H9 (cell line): ENCODE measurements around the gene BLMH. TPM values are rescaled to one million over a fixed set of nuclear protein-coding genes. Genes with fewer than 3 reads are reported as not detected.

Experiments used
- DNase-seq: peaks from one replicate; pipeline ENCODE4 v3.0.0-alpha.2; 2017
- H2AFZ ChIP-seq: one replicate; pipeline ENCODE4 v1.6.1; 2013; ENCODE audit warnings: mild to moderate bottlenecking, low read length, control low read depth, moderate library complexity
- H2AK5ac ChIP-seq: 2 replicates; pipeline ENCODE4 v1.6.1; 2013; ENCODE audit warnings: low read length, control low read depth, mixed read lengths; ENCODE audit not compliant: insufficient read length
- H2BK120ac ChIP-seq: one replicate; pipeline ENCODE4 v1.6.1; 2013; ENCODE audit warnings: low read depth, mild to moderate bottlenecking, low read length, control low read depth, inconsistent platforms; ENCODE audit not compliant: poor library complexity, severe bottlenecking
- H2BK12ac ChIP-seq: 2 replicates; pipeline ENCODE4 v1.6.1; 2013; ENCODE audit warnings: low read length, control low read depth, mixed read lengths, low read depth; ENCODE audit not compliant: insufficient read length
- H2BK15ac ChIP-seq: 2 replicates; pipeline ENCODE4 v1.6.1; 2013; ENCODE audit warnings: low read depth, low read length, control low read depth
- H2BK20ac ChIP-seq: one replicate; pipeline ENCODE4 v1.6.1; 2013; ENCODE audit warnings: low read depth, mild to moderate bottlenecking, low read length, control low read depth, inconsistent platforms; ENCODE audit not compliant: poor library complexity, severe bottlenecking
- H2BK5ac ChIP-seq: 2 replicates; pipeline ENCODE4 v1.6.1; 2013; ENCODE audit warnings: low read length, control low read depth, mixed read lengths; ENCODE audit not compliant: insufficient read length
- H3K14ac ChIP-seq: 2 replicates; pipeline ENCODE4 v1.6.1; 2013; ENCODE audit warnings: low read length, control low read depth; ENCODE audit not compliant: insufficient read depth
- H3K18ac ChIP-seq: 2 replicates; pipeline ENCODE4 v1.6.1; 2013; ENCODE audit warnings: low read depth, mild to moderate bottlenecking, mixed read lengths, low read length, control low read depth; ENCODE audit not compliant: insufficient read length
- H3K23ac ChIP-seq: 2 replicates; pipeline ENCODE4 v1.6.1; 2013; ENCODE audit warnings: low read length, control low read depth, mixed read lengths, low read depth; ENCODE audit not compliant: insufficient read length
- H3K23me2 ChIP-seq: 2 replicates; pipeline ENCODE4 v1.6.1; 2013; ENCODE audit warnings: low read depth, mild to moderate bottlenecking, mixed read lengths, low read length, control low read depth; ENCODE audit not compliant: insufficient read length, poor library complexity, severe bottlenecking
- H3K27ac ChIP-seq: 2 replicates; pipeline ENCODE4 v1.5.1; 2013; ENCODE audit warnings: low read length, control low read depth, mixed read lengths, low read depth; ENCODE audit not compliant: insufficient read length
- H3K27me3 ChIP-seq: 2 replicates; pipeline ENCODE4 v1.6.1; 2013; ENCODE audit warnings: low read length, control low read depth, inconsistent platforms; ENCODE audit not compliant: insufficient read depth
- H3K4ac ChIP-seq: 2 replicates; pipeline ENCODE4 v1.6.1; 2013; ENCODE audit warnings: low read depth, mild to moderate bottlenecking, control low read depth, inconsistent platforms, low read length, moderate library complexity
- H3K4me1 ChIP-seq: 2 replicates; pipeline ENCODE4 v1.6.1; 2013; ENCODE audit warnings: low read length, control low read depth, inconsistent platforms; ENCODE audit not compliant: insufficient read depth
- H3K4me2 ChIP-seq: 2 replicates; pipeline ENCODE4 v1.6.1; 2013; ENCODE audit warnings: low read length, control low read depth, mixed read lengths; ENCODE audit not compliant: insufficient read length, insufficient read depth
- H3K56ac ChIP-seq: 2 replicates; pipeline ENCODE4 v1.6.1; 2013; ENCODE audit warnings: low read depth, mild to moderate bottlenecking, mixed read lengths, low read length, control low read depth; ENCODE audit not compliant: insufficient read length
- H3K79me1 ChIP-seq: 2 replicates; pipeline ENCODE4 v1.6.1; 2013; ENCODE audit warnings: low read depth, mild to moderate bottlenecking, moderate library complexity, low read length, control low read depth, inconsistent platforms; ENCODE audit not compliant: insufficient read depth, poor library complexity, severe bottlenecking
- H3K79me2 ChIP-seq: 2 replicates; pipeline ENCODE4 v1.6.1; 2013; ENCODE audit warnings: low read length, control low read depth, inconsistent platforms; ENCODE audit not compliant: insufficient read depth
- H3K9ac ChIP-seq: 2 replicates; pipeline ENCODE4 v1.6.1; 2013; ENCODE audit warnings: low read length, control low read depth, mixed read lengths; ENCODE audit not compliant: insufficient read length; ENCODE audit errors: extremely low read depth
- H3K9me3 ChIP-seq: one replicate; pipeline ENCODE4 v1.6.1; 2013; ENCODE audit warnings: low read depth, low read length, inconsistent platforms; ENCODE audit not compliant: control insufficient read depth
- H3T11ph ChIP-seq: one replicate; pipeline ENCODE4 v1.6.1; 2013; ENCODE audit warnings: mild to moderate bottlenecking, low read length, control low read depth, inconsistent platforms
- H4K20me1 ChIP-seq: one replicate; pipeline ENCODE4 v1.6.1; 2013; ENCODE audit not compliant: control insufficient read depth, insufficient read length, insufficient read depth
- H4K5ac ChIP-seq: 2 replicates; pipeline ENCODE4 v1.6.1; 2013; ENCODE audit warnings: low read depth, mild to moderate bottlenecking, mixed read lengths, low read length, control low read depth; ENCODE audit not compliant: insufficient read length
- H4K8ac ChIP-seq: replicated peaks from 2 replicates; pipeline ENCODE4 v1.6.1; 2013; ENCODE audit warnings: low read length, control low read depth, mixed read lengths, low read depth; ENCODE audit not compliant: insufficient read length
- H4K91ac ChIP-seq: 2 replicates; pipeline ENCODE4 v1.6.1; 2013; ENCODE audit warnings: low read depth, mild to moderate bottlenecking, moderate library complexity, mixed read lengths, low read length, control low read depth; ENCODE audit not compliant: insufficient read length
- H3K27ac Mint-ChIP-seq, 3 experiments: 2 replicates in 2 of 3; 3 replicates in 1 of 3; pipeline ENCODE4 v1.8.0; 2020 to 2021; ENCODE audit warnings: mixed read lengths in 3 of 3, mild to moderate bottlenecking in 1 of 3, moderate library complexity in 1 of 3
- H3K27me3 Mint-ChIP-seq: 2 replicates; pipeline ENCODE4 v1.8.0; 2021; ENCODE audit warnings: low read depth, mild to moderate bottlenecking, moderate library complexity, mixed read lengths
- H3K36me3 Mint-ChIP-seq, 3 experiments: 2 replicates in 2 of 3; 3 replicates in 1 of 3; pipeline ENCODE4 v1.8.0; 2020 to 2021; ENCODE audit warnings: low read depth in 3 of 3, mixed read lengths in 3 of 3; ENCODE audit not compliant: insufficient read depth in 1 of 3
- H3K4me1 Mint-ChIP-seq, 2 experiments: 2 replicates each; pipeline ENCODE4 v1.8.0; 2020; ENCODE audit warnings: mixed read lengths in 2 of 2
- H3K4me3 Mint-ChIP-seq, 2 experiments: 2 replicates in 1 of 2; 3 replicates in 1 of 2; pipeline ENCODE4 v1.8.0; 2020 to 2021; ENCODE audit warnings: mild to moderate bottlenecking in 2 of 2, mixed read lengths in 2 of 2, moderate library complexity in 1 of 2
- H3K9me3 Mint-ChIP-seq, 2 experiments: 2 replicates in 1 of 2; 3 replicates in 1 of 2; pipeline ENCODE4 v1.8.0; 2020; ENCODE audit warnings: mild to moderate bottlenecking in 2 of 2, mixed read lengths in 2 of 2, moderate library complexity in 1 of 2
- CTCF ChIP-seq: fragments of 200-600 bp; sonication (generic); conservative IDR thresholded peaks from 3 replicates; pipeline ENCODE4 v1.8.0; 2021; ENCODE audit warnings: antibody characterized with exemption, mild to moderate bottlenecking
- WGBS: extraction: QIAGEN DNeasy Blood & Tissue Kit; methylation state at CpG from one replicate; pipeline ENCODE4 v1.1.7; 2013; ENCODE audit warnings: missing lambda C conversion rate, low lambda C conversion rate, mixed read lengths; ENCODE audit not compliant: insufficient read length; ENCODE audit errors: extremely low coverage; 5-methylcytosine and 5-hydroxymethylcytosine counted together
- total RNA-seq: library from RNA; stranded (reverse); gene quantifications from 2 replicates; pipeline ENCODE4 v1.2.1, GENCODE V29; 2021

BLMH gene
- total RNA-seq, 1 experiment from 2014 or later, result 74.7 TPM

- Mint-ChIP-seq H3K36me3 (no peaks in the 10 kb centered on the region), H3K27ac (no peak overlapping the region; a peak in 1 of 7 replicates), H3K4me1 (no peaks in the 10 kb centered on the region), H3K9me3 (no peaks in the 10 kb centered on the region), H3K4me3 (no peak overlapping the region), H3K27me3 (peaks cover 13% of the 10 kb centered on the region; the same call in 1 of the 2 replicates)
- Histone ChIP-seq H2BK12ac (no peak overlapping the region), H3K4me2 (no peak overlapping the region), H3K9ac (no peak overlapping the region), H3K56ac (no peak overlapping the region), H4K5ac (no peak overlapping the region), H3K4ac (no peak overlapping the region), H3K79me2 (no peaks in the 10 kb centered on the region), H3T11ph (no peak overlapping the region), H2BK5ac (no peak overlapping the region), H3K27me3 (no peaks in the 10 kb centered on the region), H2BK120ac (no peak overlapping the region), H2BK20ac (no peak overlapping the region), H2AK5ac (no peak overlapping the region), H3K23ac (no peak overlapping the region), H4K8ac (no peak overlapping the region), H3K18ac (no peak overlapping the region), H3K9me3 (no peaks in the 10 kb centered on the region), H4K91ac (no peak overlapping the region), H3K79me1 (no peaks in the 10 kb centered on the region), H2BK15ac (no peak overlapping the region), H3K14ac (no peak overlapping the region), H3K4me1 (no peaks in the 10 kb centered on the region), H4K20me1 (no peaks in the 10 kb centered on the region), H2AFZ (no peak overlapping the region), H3K27ac (no peak overlapping the region), H3K23me2 (no peaks in the 10 kb centered on the region)
- no peak for DNase-seq
- no peak for TF ChIP-seq CTCF
- WGBS, result no CpG with 5 or more reads among the region's 4 CpGs
Measured at GRCh38 chr17:30334421-30334820, 42.7 kb upstream of the BLMH start.
